Measurements from ENCODE around the gene NEDD4. TPM values are rescaled to one million over a fixed set of nuclear protein-coding genes. Genes with fewer than 3 reads are reported as not detected.

NEDD4 gene
- total and polyA plus RNA-seq, 10 of the 15 experiments (the other 5 are each of a cell fraction or from before 2014, with no cell fraction given): 1.3 to 7.7 (median 4.4) TPM

GRCh38 chr15:55977231-55977630, 16.2 kb downstream of the NEDD4 start (continued):
- TF ChIP-seq GATAD2B (conservative IDR thresholded peaks at IDR 0.05; ENCODE audit: low read depth): no peak
- TF ChIP-seq BHLHE40 (IDR thresholded peaks at IDR 0.05; ENCODE audit: borderline replicate concordance in 1 of 2, low read depth in 2 of 2, low read length in 1 of 2): no peak
- no peak for TF ChIP-seq ESRRA (IDR thresholded peaks at IDR 0.05; ENCODE audit: low read length)
- TF ChIP-seq, protein P1, sequence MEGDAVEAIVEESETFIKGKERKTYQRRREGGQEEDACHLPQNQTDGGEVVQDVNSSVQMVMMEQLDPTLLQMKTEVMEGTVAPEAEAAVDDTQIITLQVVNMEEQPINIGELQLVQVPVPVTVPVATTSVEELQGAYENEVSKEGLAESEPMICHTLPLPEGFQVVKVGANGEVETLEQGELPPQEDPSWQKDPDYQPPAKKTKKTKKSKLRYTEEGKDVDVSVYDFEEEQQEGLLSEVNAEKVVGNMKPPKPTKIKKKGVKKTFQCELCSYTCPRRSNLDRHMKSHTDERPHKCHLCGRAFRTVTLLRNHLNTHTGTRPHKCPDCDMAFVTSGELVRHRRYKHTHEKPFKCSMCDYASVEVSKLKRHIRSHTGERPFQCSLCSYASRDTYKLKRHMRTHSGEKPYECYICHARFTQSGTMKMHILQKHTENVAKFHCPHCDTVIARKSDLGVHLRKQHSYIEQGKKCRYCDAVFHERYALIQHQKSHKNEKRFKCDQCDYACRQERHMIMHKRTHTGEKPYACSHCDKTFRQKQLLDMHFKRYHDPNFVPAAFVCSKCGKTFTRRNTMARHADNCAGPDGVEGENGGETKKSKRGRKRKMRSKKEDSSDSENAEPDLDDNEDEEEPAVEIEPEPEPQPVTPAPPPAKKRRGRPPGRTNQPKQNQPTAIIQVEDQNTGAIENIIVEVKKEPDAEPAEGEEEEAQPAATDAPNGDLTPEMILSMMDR (IDR thresholded peaks at IDR 0.05 in 2 of 3, conservative IDR thresholded peaks at IDR 0.05 in 1 of 3; ENCODE audit: control insufficient read depth in 2 of 3, extremely low read depth in 1 of 3, insufficient read depth in 1 of 3, low read depth in 3 of 3, low read length in 3 of 3): no peak
- TF ChIP-seq, protein P2, sequence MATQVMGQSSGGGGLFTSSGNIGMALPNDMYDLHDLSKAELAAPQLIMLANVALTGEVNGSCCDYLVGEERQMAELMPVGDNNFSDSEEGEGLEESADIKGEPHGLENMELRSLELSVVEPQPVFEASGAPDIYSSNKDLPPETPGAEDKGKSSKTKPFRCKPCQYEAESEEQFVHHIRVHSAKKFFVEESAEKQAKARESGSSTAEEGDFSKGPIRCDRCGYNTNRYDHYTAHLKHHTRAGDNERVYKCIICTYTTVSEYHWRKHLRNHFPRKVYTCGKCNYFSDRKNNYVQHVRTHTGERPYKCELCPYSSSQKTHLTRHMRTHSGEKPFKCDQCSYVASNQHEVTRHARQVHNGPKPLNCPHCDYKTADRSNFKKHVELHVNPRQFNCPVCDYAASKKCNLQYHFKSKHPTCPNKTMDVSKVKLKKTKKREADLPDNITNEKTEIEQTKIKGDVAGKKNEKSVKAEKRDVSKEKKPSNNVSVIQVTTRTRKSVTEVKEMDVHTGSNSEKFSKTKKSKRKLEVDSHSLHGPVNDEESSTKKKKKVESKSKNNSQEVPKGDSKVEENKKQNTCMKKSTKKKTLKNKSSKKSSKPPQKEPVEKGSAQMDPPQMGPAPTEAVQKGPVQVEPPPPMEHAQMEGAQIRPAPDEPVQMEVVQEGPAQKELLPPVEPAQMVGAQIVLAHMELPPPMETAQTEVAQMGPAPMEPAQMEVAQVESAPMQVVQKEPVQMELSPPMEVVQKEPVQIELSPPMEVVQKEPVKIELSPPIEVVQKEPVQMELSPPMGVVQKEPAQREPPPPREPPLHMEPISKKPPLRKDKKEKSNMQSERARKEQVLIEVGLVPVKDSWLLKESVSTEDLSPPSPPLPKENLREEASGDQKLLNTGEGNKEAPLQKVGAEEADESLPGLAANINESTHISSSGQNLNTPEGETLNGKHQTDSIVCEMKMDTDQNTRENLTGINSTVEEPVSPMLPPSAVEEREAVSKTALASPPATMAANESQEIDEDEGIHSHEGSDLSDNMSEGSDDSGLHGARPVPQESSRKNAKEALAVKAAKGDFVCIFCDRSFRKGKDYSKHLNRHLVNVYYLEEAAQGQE (IDR thresholded peaks at IDR 0.05; ENCODE audit: low read depth, low read length): no peak
- TF ChIP-seq SIX5 (IDR thresholded peaks at IDR 0.05; ENCODE audit: low read depth, low read length, severe bottlenecking): no peak
- TF ChIP-seq SREBF1 (IDR thresholded peaks at IDR 0.05; ENCODE audit: low read length): no peak

DNA sequence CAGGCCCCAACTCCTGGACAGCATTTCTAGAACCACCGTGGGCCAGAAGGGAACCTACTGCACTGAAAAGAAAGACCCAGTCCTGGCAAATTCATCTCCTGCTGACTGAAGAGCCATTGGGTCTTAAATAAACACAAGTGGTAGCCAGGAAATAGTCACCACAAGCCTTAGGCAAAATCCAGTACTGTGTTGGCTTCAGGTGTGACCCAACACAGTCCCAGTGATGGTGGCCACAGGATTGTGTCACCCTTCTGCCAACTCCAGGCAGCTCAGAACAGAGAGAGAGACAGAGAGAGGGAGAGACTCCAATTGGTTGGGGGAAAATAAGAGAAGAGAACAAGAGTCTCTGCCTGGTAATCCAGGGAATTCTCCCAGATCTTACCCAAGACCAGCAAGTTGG, 23.1 kb downstream of the NEDD4 start:
- SMC1A ChIA-PET (ENCODE audit: uncharacterized antibody, unreplicated experiment): no interaction called here
- H3K79me2 ChIP-seq (ENCODE audit: control insufficient read depth, insufficient read depth, low read length): no peaks in the 10 kb centered on the region
- no peaks in the 10 kb centered on the region for H4K20me1 ChIP-seq (ENCODE audit: control insufficient read depth, insufficient read depth)
- no peaks in the 10 kb centered on the region for H3K9me3 ChIP-seq (replicated peaks; ENCODE audit: control insufficient read depth, insufficient read depth, low read length)
- H3K27me3 ChIP-seq (replicated peaks in 1 of 2; ENCODE audit: control insufficient read depth in 2 of 2, insufficient read depth in 2 of 2, low read length in 1 of 2): no peaks in the 10 kb centered on the region
- no peak overlapping the region for H3K27ac ChIP-seq (ENCODE audit: control insufficient read depth, insufficient read depth)
- H2AFZ ChIP-seq (ENCODE audit: control insufficient read depth, low read depth, low read length): no peak overlapping the region
- H3K4me3 ChIP-seq: no peak overlapping the region
- CTCF ChIA-PET: no interaction called here
- TF ChIP-seq MEF2A (IDR thresholded peaks at IDR 0.05; ENCODE audit: insufficient read depth, low read depth, low read length) (no peak), TARDBP (IDR thresholded peaks at IDR 0.05; ENCODE audit: borderline replicate concordance) (no peak), CEBPB (IDR thresholded peaks at IDR 0.05; ENCODE audit: borderline replicate concordance in 1 of 2, low read depth in 2 of 2, low read length in 2 of 2) (no peak), CBFB (IDR thresholded peaks at IDR 0.05; ENCODE audit: low read depth) (no peak)
- TF ChIP-seq, protein P1 (IDR thresholded peaks at IDR 0.05 in 2 of 3, conservative IDR thresholded peaks at IDR 0.05 in 1 of 3; ENCODE audit: control insufficient read depth in 2 of 3, extremely low read depth in 1 of 3, insufficient read depth in 1 of 3, low read depth in 3 of 3, low read length in 3 of 3): no peak
- POLR2A ChIA-PET: no interaction called here
- BruUV-seq (replicated peaks): no TSS peak
- intact Hi-C loops (cut with micrococcal nuclease; ENCODE audit: unreplicated experiment) (no loop called here), in situ Hi-C loops (cut with MboI) (no loop called here)
- H3K36me3 ChIP-seq (ENCODE audit: control insufficient read depth in 2 of 2, insufficient read depth in 2 of 2, low read length in 1 of 2): no peaks in the 10 kb centered on the region
- no peaks in the 10 kb centered on the region for H3K4me1 ChIP-seq (ENCODE audit: control insufficient read depth, insufficient read depth, low read length)
- no peak for DNase-seq (ENCODE audit: low read depth, low spot score)
- ATAC-seq: no peak
- FAIRE-seq: no peak
- no peak overlapping the region for H3K4me2 ChIP-seq (ENCODE audit: control insufficient read depth, insufficient read depth)
- 5% methylated on average over 1 of the region's 1 CpG for WGBS (ENCODE audit: insufficient coverage, insufficient replicate concordance, low lambda C conversion rate, missing lambda C conversion rate)
- RAD21 ChIA-PET (ENCODE audit: unreplicated experiment): no interaction called here
- no peak overlapping the region for H3K9ac ChIP-seq (ENCODE audit: control insufficient read depth, insufficient read depth, low read length)

All from GM12878 (cell line).